H1 (cell line): ENCODE measurements around the gene BRME1. TPM values are rescaled to one million over a fixed set of nuclear protein-coding genes. Genes with fewer than 3 reads are reported as not detected.

Source experiments
- KDM5A ChIP-seq: fragments of 200-600 bp; IDR thresholded peaks from 2 replicates; pipeline ENCODE4 v1.7.1; 2012; ENCODE audit warnings: mild to moderate bottlenecking, low read length, inconsistent platforms, mixed read lengths
- MAFK ChIP-seq: IDR thresholded peaks from 2 replicates; pipeline ENCODE4 v1.6.1; 2012; ENCODE audit warnings: low read depth, mild to moderate bottlenecking, improper control_type of control experiment, low read length
- RBBP5 ChIP-seq: IDR thresholded peaks from 2 replicates; pipeline ENCODE4 v1.7.1; 2012; ENCODE audit warnings: low read depth, mild to moderate bottlenecking, inconsistent platforms, low read length, moderate library complexity, borderline replicate concordance
- SIN3A ChIP-seq, 2 experiments: IDR thresholded peaks in 1 of 2; conservative IDR thresholded peaks in 1 of 2; 2 replicates each; pipeline ENCODE4 v1.6.1; 2011 to 2012; ENCODE audit warnings: low read length in 2 of 2, improper control_type of control experiment in 1 of 2, low read depth in 1 of 2, mild to moderate bottlenecking in 1 of 2
- polyA plus RNA-seq, 7 experiments: library from polyadenylated mRNA; depleted of rRNA in 3 of 7; stranded (reverse) in 5 of 7; unstranded in 2 of 7; fragments of >200 nt in 5 of 7; fragments of 200-250 nt in 2 of 7; gene quantifications; 1 replicate in 5 of 7; 2 replicates in 1 of 7; 4 replicates in 1 of 7; pipeline versions ENCODE4 v1.2.1 to v1.2.3, GENCODE V29; 2011 to 2013; ENCODE audit warnings: missing spikeins in 2 of 7, mixed read lengths in 2 of 7
- total RNA-seq: library from RNA; stranded (reverse); fragmentation: NEBNext Ultra II Directional; extraction: Animal tissue kit (Norgen Biotek cat#: 25700); gene quantifications from 2 replicates; pipeline ENCODE4 v1.2.1, GENCODE V29; 2021
- TF ChIP-seq, protein P1 (sequence below): IDR thresholded peaks from 2 replicates; pipeline ENCODE4 v1.6.1; 2012; ENCODE audit warnings: inconsistent platforms

Gene BRME1
- total and polyA plus RNA-seq, 2 of the 8 experiments (the other 6 are each of a cell fraction or from before 2014, with no cell fraction given) = 4.6 to 4.7 TPM

DNA sequence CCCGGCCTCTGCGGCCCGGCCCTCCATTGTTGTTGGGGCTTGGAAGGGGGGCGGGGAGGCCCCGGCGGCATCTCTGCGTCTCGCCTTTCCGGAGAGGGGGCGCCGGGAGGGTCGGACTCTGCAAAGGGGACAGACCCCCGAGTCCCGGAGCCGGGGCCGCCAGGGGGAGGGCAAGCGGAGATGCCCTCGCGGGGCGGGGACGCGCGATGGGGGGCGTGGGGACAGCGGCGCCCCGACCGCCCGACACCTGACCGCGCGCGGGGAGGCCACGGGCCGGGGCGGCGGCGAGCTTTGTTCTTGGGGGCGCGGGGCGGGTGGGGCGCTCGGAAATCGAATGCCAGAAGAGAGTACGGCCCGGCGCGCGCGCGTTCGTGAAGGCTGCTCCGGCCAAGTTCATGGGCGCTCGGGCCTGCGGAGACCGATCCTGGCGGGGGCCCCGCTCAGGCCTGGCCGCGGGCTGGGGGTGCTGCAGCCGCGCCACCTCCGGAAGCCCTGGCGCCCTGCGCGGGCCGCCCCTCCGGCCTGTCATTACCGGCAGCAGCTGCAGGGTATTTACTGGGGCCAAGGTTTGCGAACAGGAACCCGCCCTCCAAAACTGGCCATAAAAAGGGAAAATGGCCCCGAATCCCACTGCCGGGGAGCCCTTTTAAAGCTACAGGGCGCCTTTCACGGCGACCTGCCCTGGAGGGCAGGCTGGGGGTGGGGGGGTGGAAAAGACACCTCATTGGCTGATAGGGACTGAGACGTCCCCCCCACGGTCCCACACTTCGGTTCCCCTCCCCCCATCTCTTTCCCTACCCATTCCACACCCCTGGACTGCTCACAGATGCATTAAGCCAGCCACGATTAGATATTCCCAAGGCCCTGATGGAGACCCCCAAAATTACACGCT lies 40.1 kb downstream of the BRME1 start (continued):
- TF ChIP-seq RBBP5 (no peak), MAFK (no peak), KDM5A (no peak), SIN3A (conservative IDR thresholded peaks at IDR 0.05 in 1 of 2, IDR thresholded peaks at IDR 0.05 in 1 of 2; ENCODE audit: low read depth in 1 of 2, low read length in 2 of 2) (0 out of 4 replicates have a peak, but pooled peaks of 1 of the 2 experiments have one; percentile 34)
- TF ChIP-seq, protein P1, sequence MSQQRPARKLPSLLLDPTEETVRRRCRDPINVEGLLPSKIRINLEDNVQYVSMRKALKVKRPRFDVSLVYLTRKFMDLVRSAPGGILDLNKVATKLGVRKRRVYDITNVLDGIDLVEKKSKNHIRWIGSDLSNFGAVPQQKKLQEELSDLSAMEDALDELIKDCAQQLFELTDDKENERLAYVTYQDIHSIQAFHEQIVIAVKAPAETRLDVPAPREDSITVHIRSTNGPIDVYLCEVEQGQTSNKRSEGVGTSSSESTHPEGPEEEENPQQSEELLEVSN = no peak
